Gastrocnemius medialis (tissue), 4 donors: ENCODE results near the gene TLR9.

ENCODE experiments used
- CTCF ChIP-seq, 5 experiments: fragments of 450-650 bp in 3 of 5; fragments of 200-600 bp in 2 of 5; sonication (generic) in 2 of 5; IDR thresholded peaks in 4 of 5; conservative IDR thresholded peaks in 1 of 5; 1 replicate in 4 of 5; 2 replicates in 1 of 5; pipeline ENCODE4 v1.5.1; 2016 to 2019; ENCODE audit warnings: antibody characterized with exemption in 5 of 5, mild to moderate bottlenecking in 3 of 5, moderate library complexity in 3 of 5
- POLR2A ChIP-seq, 2 donors: fragments of 450-650 bp; IDR thresholded peaks; one replicate each; pipeline ENCODE4 v1.6.1; 2017; ENCODE audit warnings: antibody characterized with exemption in 2 of 2, mild to moderate bottlenecking in 2 of 2, moderate library complexity in 2 of 2

GRCh38 chr3:52243791-52244628 lies 18.6 kb upstream of the TLR9 start:
- TF ChIP-seq CTCF (IDR thresholded peaks at IDR 0.05 in 4 of 5, conservative IDR thresholded peaks at IDR 0.05 in 1 of 5) (no peak), POLR2A (IDR thresholded peaks at IDR 0.05) (no peak)
